ENCODE data around the gene CFAP100.

Gene CFAP100

GRCh38 chr3:126352476-126353454 is 41.9 kb upstream of the CFAP100 start:
- ChIA-PET POLR2A (no interaction called here), CTCF (no interaction called here)
- H3K4me1 ChIP-seq (ENCODE audit: control insufficient read depth, insufficient read depth, low read length) = no peaks in the 10 kb centered on the region; the same call in 1 of the 2 replicates
- no peak overlapping the region for H3K4me3 ChIP-seq (ENCODE audit: low read depth, low read length)
- H3K9me3 ChIP-seq (ENCODE audit: control insufficient read depth, insufficient read depth, low read depth, low read length) = no peaks in the 10 kb centered on the region
- peaks cover 0 to 25% of the 10 kb centered on the region in 2 experiments; a peak in 1 of 3 replicates for H3K36me3 ChIP-seq (ENCODE audit: control insufficient read depth in 2 of 2, insufficient read depth in 1 of 2, low read length in 2 of 2)
- no peak overlapping the region for H3K27ac ChIP-seq (ENCODE audit: extremely low read depth, low read depth, low read length)
- TF ChIP-seq ZNF19 (tag by site-specific recombination; IDR thresholded peaks at IDR 0.05; ENCODE audit: low read depth) = no peak
- no peak for TF ChIP-seq ZNF600 (tag by site-specific recombination; IDR thresholded peaks at IDR 0.05)
- TF ChIP-seq ZNF768 (tag by site-specific recombination; IDR thresholded peaks at IDR 0.05) = no peak
- TF ChIP-seq ELK4 (IDR thresholded peaks at IDR 0.05; ENCODE audit: borderline replicate concordance, low read depth, low read length) = no peak
- TF ChIP-seq ZNF707 (tag by site-specific recombination; IDR thresholded peaks at IDR 0.05) = no peak
- no peak for TF ChIP-seq ZNF121 (tag by site-specific recombination; IDR thresholded peaks at IDR 0.05)

GRCh38 chr3:126353694-126354321 is 40.9 kb upstream of the CFAP100 start:
- Histone ChIP-seq H3K9me3 (ENCODE audit: control insufficient read depth, insufficient read depth, low read depth, low read length) (no peaks in the 10 kb centered on the region), H3K27ac (ENCODE audit: extremely low read depth, low read depth, low read length) (no peak overlapping the region), H3K4me3 (ENCODE audit: low read depth, low read length) (no peak overlapping the region), H3K4me1 (ENCODE audit: control insufficient read depth, insufficient read depth, low read length) (no peaks in the 10 kb centered on the region; the same call in 1 of the 2 replicates), H3K36me3 (ENCODE audit: control insufficient read depth in 2 of 2, insufficient read depth in 1 of 2, low read length in 2 of 2) (peaks cover 0 to 25% of the 10 kb centered on the region in 2 experiments; a peak in 1 of 3 replicates)
- CTCF ChIA-PET = no interaction called here
- POLR2A ChIA-PET = no interaction called here
- no peak for TF ChIP-seq ZNF664 (tag by site-specific recombination; IDR thresholded peaks at IDR 0.05)
- no peak for TF ChIP-seq PATZ1 (tag by site-specific recombination; IDR thresholded peaks at IDR 0.05)
- no peak for TF ChIP-seq SETDB1 (IDR thresholded peaks at IDR 0.05; ENCODE audit: insufficient read length, low read length)
- TF ChIP-seq ZNF354C (tag by site-specific recombination; IDR thresholded peaks at IDR 0.05; ENCODE audit: borderline replicate concordance, low read depth) = no peak
- no peak for TF ChIP-seq ZNF214 (tag by site-specific recombination; IDR thresholded peaks at IDR 0.05; ENCODE audit: borderline replicate concordance)
- TF ChIP-seq ZNF416 (tag by site-specific recombination; IDR thresholded peaks at IDR 0.05) = no peak
- no peak for TF ChIP-seq PRDM4 (tag by site-specific recombination; IDR thresholded peaks at IDR 0.05)
- TF ChIP-seq ZBTB6 (tag by site-specific recombination; IDR thresholded peaks at IDR 0.05) = no peak
- no peak for TF ChIP-seq ZBTB11 (tag by site-specific recombination; conservative IDR thresholded peaks at IDR 0.05; ENCODE audit: low read depth)
- TF ChIP-seq ZNF521 (tag by site-specific recombination; IDR thresholded peaks at IDR 0.05) = no peak
- no peak for TF ChIP-seq ZNF449 (tag by site-specific recombination; IDR thresholded peaks at IDR 0.05)
- no peak for TF ChIP-seq ZNF223 (tag by site-specific recombination; IDR thresholded peaks at IDR 0.05)
